Testis (tissue), 2 donors: ENCODE data around the gene GSG1L2.

ENCODE experiments used
- CTCF ChIP-seq, 3 experiments: fragments of 450-650 bp in 2 of 3; fragments of 200-600 bp in 1 of 3; sonication (generic) in 1 of 3; IDR thresholded peaks; one replicate each; pipeline ENCODE4 v1.5.1; 2016 to 2019; ENCODE audit warnings: antibody characterized with exemption in 3 of 3, mild to moderate bottlenecking in 2 of 3, moderate library complexity in 1 of 3
- POLR2A ChIP-seq: fragments of 450-650 bp; IDR thresholded peaks from one replicate; pipeline ENCODE4 v1.6.1; 2017; ENCODE audit warnings: antibody characterized with exemption, mild to moderate bottlenecking, moderate library complexity

- TF ChIP-seq CTCF (IDR thresholded peaks at IDR 0.05) (no peak), POLR2A (no peak)
Measured at GRCh38 chr17:9824094-9824493, 2.2 kb upstream of the GSG1L2 start.
